ENCODE data around the gene TRIM17.

The TRIM17 gene

GRCh38 chr1:228358764-228359612 is 57.7 kb downstream of the TRIM17 start:
- TF ChIP-seq EZH2 (IDR thresholded peaks at IDR 0.05; ENCODE audit: borderline replicate concordance, low read length) (no peak), CTCF (IDR thresholded peaks at IDR 0.05; ENCODE audit: low read length) (no peak)
- Histone ChIP-seq H3F3A (ENCODE audit: insufficient read depth, low read length) (no peaks in the 10 kb centered on the region), H3K9me2 (ENCODE audit: low read depth, low read length) (no peaks in the 10 kb centered on the region), H2AFZ (ENCODE audit: low read length) (no peak overlapping the region), H3K79me2 (ENCODE audit: insufficient read depth, low read length) (no peaks in the 10 kb centered on the region), H3K27me3 (ENCODE audit: insufficient read depth, low read length) (no peaks in the 10 kb centered on the region), H3K4me3 (ENCODE audit: low read depth, low read length, poor library complexity, severe bottlenecking) (no peak overlapping the region), H3K4me2 (ENCODE audit: low read length) (no peak overlapping the region), H4K20me1 (ENCODE audit: insufficient read depth, low read length) (no peaks in the 10 kb centered on the region), H3K27ac (ENCODE audit: low read depth, low read length, poor library complexity, severe bottlenecking) (no peak overlapping the region), H3K36me3 (ENCODE audit: insufficient read depth, low read length) (no peaks in the 10 kb centered on the region), H3K9me3 (ENCODE audit: low read length) (no peaks in the 10 kb centered on the region), H3K4me1 (ENCODE audit: insufficient read depth, low read length, severe bottlenecking) (no peaks in the 10 kb centered on the region), H3K9ac (ENCODE audit: low read length) (no peak overlapping the region)

- H3K27me3 ChIP-seq (ENCODE audit: insufficient read depth, low read length) = no peaks in the 10 kb centered on the region
- no peaks in the 10 kb centered on the region for H3K9me2 ChIP-seq (ENCODE audit: low read depth, low read length)
- no peak overlapping the region for H3K4me3 ChIP-seq (ENCODE audit: low read depth, low read length, poor library complexity, severe bottlenecking)
- H2AFZ ChIP-seq (ENCODE audit: low read length) = no peak overlapping the region
- H3K4me2 ChIP-seq (ENCODE audit: low read length) = no peak overlapping the region
- H3F3A ChIP-seq (ENCODE audit: insufficient read depth, low read length) = no peaks in the 10 kb centered on the region
- no peaks in the 10 kb centered on the region for H4K20me1 ChIP-seq (ENCODE audit: insufficient read depth, low read length)
- no peaks in the 10 kb centered on the region for H3K4me1 ChIP-seq (ENCODE audit: insufficient read depth, low read length, severe bottlenecking)
- no peak overlapping the region for H3K27ac ChIP-seq (ENCODE audit: low read depth, low read length, poor library complexity, severe bottlenecking)
- H3K36me3 ChIP-seq (ENCODE audit: insufficient read depth, low read length) = no peaks in the 10 kb centered on the region
- H3K9ac ChIP-seq (ENCODE audit: low read length) = no peak overlapping the region
- no peaks in the 10 kb centered on the region for H3K9me3 ChIP-seq (ENCODE audit: low read length)
- TF ChIP-seq CTCF (IDR thresholded peaks at IDR 0.05; ENCODE audit: low read length) (no peak), EZH2 (IDR thresholded peaks at IDR 0.05; ENCODE audit: borderline replicate concordance, low read length) (no peak)
- no peaks in the 10 kb centered on the region for H3K79me2 ChIP-seq (ENCODE audit: insufficient read depth, low read length)
Measured at GRCh38 chr1:228358039-228358763, 58.5 kb downstream of the TRIM17 start.
